Glutamatergic neuron (in vitro differentiated cells): ENCODE results near the gene AFF2. TPM values are rescaled to one million over a fixed set of nuclear protein-coding genes. Genes with fewer than 3 reads are reported as not detected.

Source experiments
- DNase-seq: peaks from one replicate; pipeline ENCODE4 v3.0.0; 2022
- H3K27ac Mint-ChIP-seq: one replicate; pipeline ENCODE4 v1.8.0; 2020; ENCODE audit warnings: mild to moderate bottlenecking, mixed read lengths, inconsistent platforms; ENCODE audit not compliant: unreplicated experiment
- H3K27me3 Mint-ChIP-seq: one replicate; pipeline ENCODE4 v1.8.0; 2020; ENCODE audit warnings: mild to moderate bottlenecking, moderate library complexity, mixed read lengths, inconsistent platforms; ENCODE audit not compliant: unreplicated experiment
- H3K36me3 Mint-ChIP-seq: one replicate; pipeline ENCODE4 v1.8.0; 2020; ENCODE audit warnings: mild to moderate bottlenecking, mixed read lengths, inconsistent platforms; ENCODE audit not compliant: unreplicated experiment
- H3K4me1 Mint-ChIP-seq: one replicate; pipeline ENCODE4 v1.8.0; 2020; ENCODE audit warnings: mild to moderate bottlenecking, low read depth, mixed read lengths, inconsistent platforms; ENCODE audit not compliant: unreplicated experiment
- H3K4me3 Mint-ChIP-seq: one replicate; pipeline ENCODE4 v1.8.0; 2020; ENCODE audit warnings: mild to moderate bottlenecking, mixed read lengths, inconsistent platforms; ENCODE audit not compliant: unreplicated experiment
- H3K9me3 Mint-ChIP-seq: one replicate; pipeline ENCODE4 v1.8.0; 2020; ENCODE audit warnings: mild to moderate bottlenecking, moderate library complexity, mixed read lengths, inconsistent platforms; ENCODE audit not compliant: unreplicated experiment
- CTCF ChIP-seq: fragments of 200-600 bp; sonication (generic); IDR thresholded peaks from one replicate; pipeline ENCODE4 v1.5.0; 2021; ENCODE audit not compliant: partially characterized antibody, unreplicated experiment
- total RNA-seq: library from RNA; stranded (reverse); fragmentation: NEBNext Ultra II Directional; extraction: Animal tissue kit (Norgen Biotek cat#: 25700); gene quantifications from one replicate; pipeline ENCODE4 v1.2.1, GENCODE V29; 2021; ENCODE audit not compliant: unreplicated experiment

Gene AFF2
- total RNA-seq, 1 donor from 2014 or later, result 12.2 TPM

GRCh38 chrX:148501386-148502066 is 1.1 kb downstream of the AFF2 start:
- no peak for TF ChIP-seq CTCF
- no peaks in the 10 kb centered on the region for H3K36me3 Mint-ChIP-seq
- peaks cover 9% of the 10 kb centered on the region for H3K9me3 Mint-ChIP-seq
- no peak for DNase-seq
- peak overlapping the region; percentile 86 for H3K4me3 Mint-ChIP-seq
- no peak overlapping the region for H3K27ac Mint-ChIP-seq
- peaks cover 1% of the 10 kb centered on the region for H3K4me1 Mint-ChIP-seq
- H3K27me3 Mint-ChIP-seq, result peaks cover 2% of the 10 kb centered on the region

GRCh38 chrX:148504506-148504905 is 4.1 kb downstream of the AFF2 start:
- Mint-ChIP-seq H3K27ac (no peak overlapping the region), H3K9me3 (peaks cover 4% of the 10 kb centered on the region), H3K36me3 (no peaks in the 10 kb centered on the region), H3K4me3 (no peak overlapping the region), H3K4me1 (peaks cover 1% of the 10 kb centered on the region), H3K27me3 (peaks cover 2% of the 10 kb centered on the region)
- DNase-seq, result peak; percentile 16
- no peak for TF ChIP-seq CTCF

- H3K27me3 Mint-ChIP-seq, result no peaks in the 10 kb centered on the region
- H3K4me3 Mint-ChIP-seq, result no peak overlapping the region
Measured at GRCh38 chrX:148507418-148507817, 7.0 kb downstream of the AFF2 start.

GRCh38 chrX:148512453-148512852 is 12.0 kb downstream of the AFF2 start:
- no peaks in the 10 kb centered on the region for H3K9me3 Mint-ChIP-seq
- DNase-seq, result no peak
- H3K27ac Mint-ChIP-seq, result no peak overlapping the region
- no peak overlapping the region for H3K4me3 Mint-ChIP-seq
- TF ChIP-seq CTCF, result no peak
- H3K4me1 Mint-ChIP-seq, result no peaks in the 10 kb centered on the region
- no peaks in the 10 kb centered on the region for H3K27me3 Mint-ChIP-seq
- no peaks in the 10 kb centered on the region for H3K36me3 Mint-ChIP-seq

More at GRCh38 chrX:148507418-148507817, 7.0 kb downstream of the AFF2 start:
- Mint-ChIP-seq H3K4me1 (peaks cover 1% of the 10 kb centered on the region), H3K27ac (no peak overlapping the region), H3K36me3 (no peaks in the 10 kb centered on the region), H3K9me3 (no peaks in the 10 kb centered on the region)
- no peak for TF ChIP-seq CTCF
- no peak for DNase-seq

- no peak for TF ChIP-seq CTCF
- H3K9me3 Mint-ChIP-seq, result no peaks in the 10 kb centered on the region
- no peaks in the 10 kb centered on the region for H3K4me1 Mint-ChIP-seq
- H3K4me3 Mint-ChIP-seq, result no peak overlapping the region
- no peak overlapping the region for H3K27ac Mint-ChIP-seq
- no peak for DNase-seq
- H3K27me3 Mint-ChIP-seq, result no peaks in the 10 kb centered on the region
- no peaks in the 10 kb centered on the region for H3K36me3 Mint-ChIP-seq
Measured at GRCh38 chrX:148513661-148514060, 13.2 kb downstream of the AFF2 start.
